Glutamatergic neuron (in vitro differentiated cells): ENCODE data around the gene ECHS1. TPM values are rescaled to one million over a fixed set of nuclear protein-coding genes. Genes with fewer than 3 reads are reported as not detected.
A peak's percentile ranks its signal among the peaks of the same experiment; 100 is the strongest.

Source experiments
- DNase-seq: peaks from one replicate; pipeline ENCODE4 v3.0.0; 2022
- H3K27ac Mint-ChIP-seq: one replicate; pipeline ENCODE4 v1.8.0; 2020; ENCODE audit warnings: mild to moderate bottlenecking, mixed read lengths, inconsistent platforms; ENCODE audit not compliant: unreplicated experiment
- H3K27me3 Mint-ChIP-seq: one replicate; pipeline ENCODE4 v1.8.0; 2020; ENCODE audit warnings: mild to moderate bottlenecking, moderate library complexity, mixed read lengths, inconsistent platforms; ENCODE audit not compliant: unreplicated experiment
- H3K36me3 Mint-ChIP-seq: one replicate; pipeline ENCODE4 v1.8.0; 2020; ENCODE audit warnings: mild to moderate bottlenecking, mixed read lengths, inconsistent platforms; ENCODE audit not compliant: unreplicated experiment
- H3K4me1 Mint-ChIP-seq: one replicate; pipeline ENCODE4 v1.8.0; 2020; ENCODE audit warnings: mild to moderate bottlenecking, low read depth, mixed read lengths, inconsistent platforms; ENCODE audit not compliant: unreplicated experiment
- H3K4me3 Mint-ChIP-seq: one replicate; pipeline ENCODE4 v1.8.0; 2020; ENCODE audit warnings: mild to moderate bottlenecking, mixed read lengths, inconsistent platforms; ENCODE audit not compliant: unreplicated experiment
- H3K9me3 Mint-ChIP-seq: one replicate; pipeline ENCODE4 v1.8.0; 2020; ENCODE audit warnings: mild to moderate bottlenecking, moderate library complexity, mixed read lengths, inconsistent platforms; ENCODE audit not compliant: unreplicated experiment
- total RNA-seq: library from RNA; stranded (reverse); fragmentation: NEBNext Ultra II Directional; extraction: Animal tissue kit (Norgen Biotek cat#: 25700); gene quantifications from one replicate; pipeline ENCODE4 v1.2.1, GENCODE V29; 2021; ENCODE audit not compliant: unreplicated experiment
- TF ChIP-seq, protein P1 (sequence below): fragments of 200-600 bp; sonication (generic); IDR thresholded peaks from one replicate; pipeline ENCODE4 v1.5.0; 2021; ENCODE audit not compliant: partially characterized antibody, unreplicated experiment

ECHS1 gene
- total RNA-seq, 1 donor from 2014 or later: 64.2 TPM

DNA sequence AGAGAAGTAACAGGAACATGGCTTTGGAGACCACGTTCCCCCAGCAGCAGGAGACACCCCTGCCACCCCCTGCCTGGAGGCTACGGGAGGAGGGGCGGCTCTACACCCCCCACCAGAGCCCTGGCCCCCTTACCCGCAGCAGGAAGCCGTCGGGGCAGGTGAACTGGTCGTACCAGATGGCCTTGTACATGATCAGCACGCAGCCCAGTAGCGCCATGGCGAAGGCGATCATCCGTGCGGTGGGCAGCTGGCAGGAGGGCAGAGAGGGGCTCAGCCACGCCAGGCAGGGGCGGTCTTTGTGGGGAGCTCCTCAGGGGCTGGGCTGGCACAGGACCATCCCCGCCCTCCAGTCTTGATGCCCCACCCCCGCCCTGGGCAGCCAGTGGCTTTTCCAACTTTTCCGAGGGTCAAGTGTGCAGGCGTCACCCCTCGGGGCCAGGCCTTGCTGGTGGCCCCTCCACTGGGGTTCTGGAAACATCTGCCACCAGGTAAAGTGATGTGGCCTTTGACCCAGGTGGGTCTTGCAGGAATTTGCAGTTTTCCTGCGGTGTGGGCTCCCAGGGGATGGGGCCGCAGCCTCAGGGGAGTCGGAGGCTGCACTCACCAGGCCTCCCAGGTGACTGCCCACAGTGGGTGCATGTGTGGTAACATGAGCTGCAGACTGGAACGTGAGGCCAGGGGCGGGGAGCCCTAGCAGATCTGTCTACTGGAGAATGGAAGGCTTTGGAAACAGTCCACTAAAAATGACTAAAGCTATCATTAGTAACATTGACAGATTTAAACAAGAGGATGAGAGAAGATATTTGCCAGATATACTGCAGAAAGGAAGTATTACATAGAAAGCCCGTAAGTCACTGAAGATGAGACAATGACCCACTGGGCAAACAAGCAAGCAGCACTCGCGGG is 46.2 kb downstream of the ECHS1 start:
- H3K4me3 Mint-ChIP-seq: no peak overlapping the region
- peaks cover 3% of the 10 kb centered on the region for H3K9me3 Mint-ChIP-seq
- peaks cover 11% of the 10 kb centered on the region for H3K36me3 Mint-ChIP-seq
- peaks cover 9% of the 10 kb centered on the region for H3K4me1 Mint-ChIP-seq
- peaks cover 4% of the 10 kb centered on the region for H3K27me3 Mint-ChIP-seq
- DNase-seq: no peak
- no peak overlapping the region for H3K27ac Mint-ChIP-seq
- TF ChIP-seq, protein P1, sequence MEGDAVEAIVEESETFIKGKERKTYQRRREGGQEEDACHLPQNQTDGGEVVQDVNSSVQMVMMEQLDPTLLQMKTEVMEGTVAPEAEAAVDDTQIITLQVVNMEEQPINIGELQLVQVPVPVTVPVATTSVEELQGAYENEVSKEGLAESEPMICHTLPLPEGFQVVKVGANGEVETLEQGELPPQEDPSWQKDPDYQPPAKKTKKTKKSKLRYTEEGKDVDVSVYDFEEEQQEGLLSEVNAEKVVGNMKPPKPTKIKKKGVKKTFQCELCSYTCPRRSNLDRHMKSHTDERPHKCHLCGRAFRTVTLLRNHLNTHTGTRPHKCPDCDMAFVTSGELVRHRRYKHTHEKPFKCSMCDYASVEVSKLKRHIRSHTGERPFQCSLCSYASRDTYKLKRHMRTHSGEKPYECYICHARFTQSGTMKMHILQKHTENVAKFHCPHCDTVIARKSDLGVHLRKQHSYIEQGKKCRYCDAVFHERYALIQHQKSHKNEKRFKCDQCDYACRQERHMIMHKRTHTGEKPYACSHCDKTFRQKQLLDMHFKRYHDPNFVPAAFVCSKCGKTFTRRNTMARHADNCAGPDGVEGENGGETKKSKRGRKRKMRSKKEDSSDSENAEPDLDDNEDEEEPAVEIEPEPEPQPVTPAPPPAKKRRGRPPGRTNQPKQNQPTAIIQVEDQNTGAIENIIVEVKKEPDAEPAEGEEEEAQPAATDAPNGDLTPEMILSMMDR: no peak

GRCh38 chr10:133326223-133326551 is 47.0 kb downstream of the ECHS1 start:
- Mint-ChIP-seq H3K27me3 (peaks cover 2% of the 10 kb centered on the region), H3K4me3 (peak overlapping the region; percentile 83), H3K36me3 (peaks cover 4% of the 10 kb centered on the region)

DNA sequence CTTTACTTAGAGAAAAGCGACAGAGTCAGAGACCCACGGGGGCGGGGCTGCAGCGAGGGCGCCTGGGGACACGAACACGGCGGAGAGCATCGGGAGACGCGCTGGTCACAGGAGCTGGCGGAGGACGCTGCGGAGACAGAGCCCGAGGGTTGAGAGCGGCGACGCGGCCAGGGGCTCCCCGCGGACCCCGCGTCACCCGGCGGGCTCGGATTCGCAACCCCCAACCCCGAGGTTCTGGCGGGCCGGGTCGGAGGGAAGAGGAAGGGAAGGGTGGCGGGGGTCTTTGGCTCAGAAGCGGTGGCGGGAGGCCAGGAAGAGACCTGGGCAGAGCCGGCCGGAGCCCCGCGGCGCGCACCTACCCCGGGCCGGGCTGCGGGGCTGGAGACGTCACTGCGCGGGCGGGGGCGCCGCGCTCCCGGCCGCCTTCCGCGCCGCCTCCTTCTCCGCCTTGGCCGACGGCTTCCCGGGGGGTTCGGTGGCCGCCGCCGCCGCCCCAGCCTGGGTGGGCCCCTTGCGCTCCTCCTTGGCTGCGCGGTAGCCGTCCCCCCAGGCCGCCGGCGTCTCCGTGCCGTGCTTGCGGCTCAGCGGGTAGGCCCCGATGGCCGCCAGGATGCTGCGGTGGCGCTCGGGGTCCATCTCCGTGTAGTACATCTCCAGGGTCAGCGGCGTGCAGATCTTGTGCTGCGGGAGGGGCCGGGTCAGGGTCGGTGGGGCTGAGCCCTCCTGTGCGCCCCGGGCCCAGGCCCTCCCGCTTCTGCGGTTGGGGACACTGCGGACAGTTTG is 47.5 kb downstream of the ECHS1 start:
- Mint-ChIP-seq H3K4me1 (peaks cover 9% of the 10 kb centered on the region), H3K4me3 (peak overlapping the region; percentile 88), H3K9me3 (peaks cover 3% of the 10 kb centered on the region), H3K27ac (peak overlapping the region; percentile 57), H3K36me3 (peaks cover 4% of the 10 kb centered on the region), H3K27me3 (peaks cover 2% of the 10 kb centered on the region)
- TF ChIP-seq, protein P1: no peak
- peak; percentile 71 for DNase-seq

More at GRCh38 chr10:133326223-133326551, 47.0 kb downstream of the ECHS1 start:
- TF ChIP-seq, protein P1: no peak
- no peak for DNase-seq
- H3K9me3 Mint-ChIP-seq: peaks cover 3% of the 10 kb centered on the region
- H3K27ac Mint-ChIP-seq: peak overlapping the region; percentile 57
- H3K4me1 Mint-ChIP-seq: peaks cover 9% of the 10 kb centered on the region

DNA sequence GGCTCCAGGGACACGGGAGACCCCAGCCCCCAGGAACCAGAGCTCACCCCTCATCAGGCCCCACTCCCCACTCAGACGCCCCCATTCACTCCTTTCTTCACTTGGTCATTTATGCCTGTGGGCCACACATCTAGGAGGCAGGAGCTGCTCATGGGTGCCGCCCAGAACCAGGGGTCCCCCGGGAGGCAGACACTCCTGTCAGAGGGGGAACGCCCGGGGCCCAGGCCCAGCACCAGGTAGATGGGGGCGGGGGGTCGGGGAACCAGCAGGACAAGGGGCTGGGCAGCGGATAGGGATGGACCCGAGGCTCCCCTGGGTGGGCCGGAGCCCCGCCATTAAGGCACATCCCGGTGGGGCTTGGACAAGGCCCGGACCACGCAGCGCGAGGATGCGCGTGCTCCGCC is 48.3 kb downstream of the ECHS1 start:
- Mint-ChIP-seq H3K4me3 (no peak overlapping the region), H3K9me3 (peaks cover 9% of the 10 kb centered on the region), H3K4me1 (peaks cover 9% of the 10 kb centered on the region), H3K27me3 (peaks cover 2% of the 10 kb centered on the region), H3K36me3 (peaks cover 10% of the 10 kb centered on the region), H3K27ac (no peak overlapping the region)
- TF ChIP-seq, protein P1: no peak
- DNase-seq: no peak
